Epithelial cell of proximal tubule (primary cell): ENCODE data around the gene TIPIN. TPM values are rescaled to one million over a fixed set of nuclear protein-coding genes. Genes with fewer than 3 reads are reported as not detected.
"Not testable (repeated sequence)": the region's sequence is repeated elsewhere in the genome, so short reads cannot be mapped to it uniquely, and the experiment has no call there.

ENCODE experiments used
- DNase-seq: peaks from one replicate; pipeline ENCODE4 v3.0.0-alpha.2; 2011; ENCODE audit warnings: low read depth
- H3K4me3 ChIP-seq: 2 replicates; pipeline ENCODE4 v1.5.1; 2011; ENCODE audit warnings: low read depth, mild to moderate bottlenecking, low read length
- CTCF ChIP-seq: conservative IDR thresholded peaks from 2 replicates; pipeline ENCODE4 v1.5.1; 2012; ENCODE audit warnings: low read depth, mild to moderate bottlenecking, low read length
- total RNA-seq: library from RNA; depleted of rRNA; stranded (reverse); fragments of >200 nt; gene quantifications from 2 replicates; pipeline ENCODE4 v1.2.3, GENCODE V29; 2015

TIPIN gene
- total RNA-seq, 1 donor from 2014 or later = 6.8 TPM

- DNase-seq = no peak
- no peak overlapping the region for H3K4me3 ChIP-seq
- TF ChIP-seq CTCF = no peak
Observed at GRCh38 chr15:66362776-66363175, 6.3 kb upstream of the TIPIN start.

- not testable (repeated sequence) for H3K4me3 ChIP-seq, DNase-seq
Observed at GRCh38 chr15:66361745-66362460, 5.4 kb upstream of the TIPIN start.

- H3K4me3 ChIP-seq = no peak overlapping the region
- DNase-seq = no peak
- no peak for TF ChIP-seq CTCF
Observed at GRCh38 chr15:66359740-66360139, 3.3 kb upstream of the TIPIN start.

- H3K4me3 ChIP-seq = peak overlapping the region; percentile 69
- no peak for TF ChIP-seq CTCF
- no peak for DNase-seq
Observed at GRCh38 chr15:66356077-66356358, 467 bp downstream of the TIPIN start.

GRCh38 chr15:66348530-66348929 is 8.0 kb downstream of the TIPIN start:
- not testable (repeated sequence) for H3K4me3 ChIP-seq, DNase-seq

GRCh38 chr15:66328771-66329170 is 27.7 kb downstream of the TIPIN start:
- TF ChIP-seq CTCF = no peak

GRCh38 chr15:66327736-66328135 is 28.7 kb downstream of the TIPIN start:
- H3K4me3 ChIP-seq = no peak overlapping the region
- no peak for DNase-seq
- TF ChIP-seq CTCF = no peak

More at GRCh38 chr15:66328771-66329170, 27.7 kb downstream of the TIPIN start:
- H3K4me3 ChIP-seq = no peak overlapping the region
- no peak for DNase-seq

GRCh38 chr15:66326051-66326450 is 30.4 kb downstream of the TIPIN start:
- no peak overlapping the region for H3K4me3 ChIP-seq
- DNase-seq = no peak
- TF ChIP-seq CTCF = no peak
